HG02970 (cell line): Measurements from ENCODE around the gene ADPRHL1.

Source experiments
- ATAC-seq: cut with Tn5 transposase; IDR thresholded peaks from one replicate; pipeline ENCODE4 v1.9.1; 2021; ENCODE audit warnings: mild to moderate bottlenecking, moderate library complexity, moderate number of reproducible peaks; ENCODE audit not compliant: unreplicated experiment, low FRiP score

ADPRHL1 gene

DNA sequence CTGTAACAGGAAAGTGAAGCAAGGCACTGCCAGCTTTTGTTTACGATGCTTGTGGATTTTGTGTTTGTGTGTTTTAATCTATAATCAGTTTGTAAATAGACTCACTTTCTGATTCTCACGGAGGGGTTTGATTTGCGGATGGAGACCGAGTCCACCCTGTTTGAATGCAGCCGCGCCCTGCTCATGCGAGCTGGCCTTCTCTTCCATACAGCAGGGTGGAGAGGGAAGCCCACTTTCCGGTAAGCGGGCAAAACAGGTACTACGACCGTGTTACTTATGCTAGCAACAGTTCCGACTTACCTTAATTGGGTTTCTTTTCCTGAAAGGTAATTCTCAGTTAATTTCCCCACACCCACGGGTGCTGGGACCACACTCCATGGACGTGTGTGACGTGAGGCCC, 33.1 kb downstream of the ADPRHL1 start:
- ATAC-seq = no peak

DNA sequence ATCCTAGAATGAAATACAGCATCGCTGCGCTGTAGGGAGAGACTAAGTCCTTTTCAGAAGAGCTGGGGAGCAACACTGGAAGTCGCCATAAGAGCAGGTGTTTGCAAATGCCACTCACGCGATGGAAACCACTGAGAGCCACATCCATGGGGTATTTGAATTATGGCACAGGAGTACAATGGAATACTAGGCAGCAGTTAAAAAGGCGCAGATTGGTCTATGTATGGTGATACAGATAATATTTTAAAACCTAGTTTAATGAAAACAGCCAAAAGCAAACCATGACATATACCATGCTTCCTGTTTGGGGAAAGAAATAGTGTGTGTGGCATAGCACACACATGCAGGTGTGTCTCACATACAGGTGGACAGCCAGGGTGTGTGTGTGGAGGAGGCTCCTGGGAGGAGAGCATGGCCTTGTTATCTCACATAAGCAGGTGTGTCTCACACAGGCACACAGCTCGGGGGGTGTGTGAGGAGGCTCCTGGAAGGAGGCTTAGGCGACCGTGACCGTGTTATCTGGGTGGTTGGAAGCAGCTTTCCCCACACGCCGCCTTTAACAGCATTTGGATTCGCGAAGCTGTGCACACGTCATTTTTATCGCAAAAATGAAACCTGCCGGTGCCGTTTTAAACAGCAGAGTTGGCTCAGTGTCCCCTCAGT, 33.6 kb downstream of the ADPRHL1 start:
- ATAC-seq = no peak

DNA sequence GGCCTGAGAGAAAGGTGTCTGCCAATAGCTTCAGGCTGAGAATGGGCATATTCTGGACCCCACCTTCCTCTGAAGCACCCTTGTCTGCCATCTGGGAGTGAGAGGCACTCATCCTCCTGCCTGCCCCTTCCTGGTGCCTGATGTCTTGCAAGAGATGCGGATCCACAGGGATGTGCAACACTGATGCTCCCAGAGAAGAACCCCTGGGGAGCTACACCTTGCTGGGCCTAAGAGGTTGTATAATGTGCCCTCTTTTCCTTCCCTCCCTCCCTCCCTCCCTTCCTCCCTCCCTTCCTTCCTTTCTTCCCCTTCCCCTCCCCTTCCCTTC, 34.6 kb downstream of the ADPRHL1 start:
- no peak for ATAC-seq

DNA sequence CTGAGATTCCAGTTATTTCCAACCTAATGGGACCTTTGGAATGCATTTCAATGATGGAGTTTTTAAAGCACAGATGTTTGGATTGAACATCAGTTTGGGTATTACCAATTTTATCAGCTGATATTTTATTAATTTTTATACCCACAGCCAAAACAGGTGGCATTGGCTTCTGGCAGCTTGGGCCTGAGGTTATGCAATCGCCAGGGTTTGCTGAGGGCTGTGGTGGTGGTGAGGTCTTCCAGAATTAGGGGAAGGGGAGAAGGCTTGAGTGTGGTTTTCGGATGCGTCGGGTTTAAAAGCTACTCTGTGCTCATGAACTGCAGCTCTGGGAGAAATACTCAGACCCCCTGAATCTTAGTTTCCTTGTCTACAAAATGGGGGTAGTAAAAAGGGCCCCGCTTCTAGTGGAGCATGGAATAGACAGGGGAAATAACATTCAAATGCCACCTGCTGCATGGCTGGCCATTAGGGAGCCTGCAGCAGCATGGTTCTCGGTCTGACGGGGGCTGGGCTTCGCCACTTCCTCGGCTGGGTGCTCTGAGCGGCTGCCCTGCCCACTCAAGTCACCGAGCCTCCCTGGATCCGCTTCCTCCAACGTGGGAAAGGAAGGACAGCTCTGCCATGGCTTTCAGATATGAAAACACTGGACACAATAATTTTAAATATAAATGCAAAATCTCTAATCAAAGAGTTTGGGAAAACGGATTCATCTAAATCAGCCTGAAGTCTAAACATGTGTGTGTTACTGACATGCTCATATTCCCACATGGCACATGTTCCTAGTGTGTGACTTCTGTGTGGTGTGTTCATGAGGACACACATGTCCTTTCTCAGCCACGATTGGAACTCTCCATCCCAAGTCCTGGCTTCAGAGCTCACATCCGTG, 35.2 kb downstream of the ADPRHL1 start:
- no peak for ATAC-seq

DNA sequence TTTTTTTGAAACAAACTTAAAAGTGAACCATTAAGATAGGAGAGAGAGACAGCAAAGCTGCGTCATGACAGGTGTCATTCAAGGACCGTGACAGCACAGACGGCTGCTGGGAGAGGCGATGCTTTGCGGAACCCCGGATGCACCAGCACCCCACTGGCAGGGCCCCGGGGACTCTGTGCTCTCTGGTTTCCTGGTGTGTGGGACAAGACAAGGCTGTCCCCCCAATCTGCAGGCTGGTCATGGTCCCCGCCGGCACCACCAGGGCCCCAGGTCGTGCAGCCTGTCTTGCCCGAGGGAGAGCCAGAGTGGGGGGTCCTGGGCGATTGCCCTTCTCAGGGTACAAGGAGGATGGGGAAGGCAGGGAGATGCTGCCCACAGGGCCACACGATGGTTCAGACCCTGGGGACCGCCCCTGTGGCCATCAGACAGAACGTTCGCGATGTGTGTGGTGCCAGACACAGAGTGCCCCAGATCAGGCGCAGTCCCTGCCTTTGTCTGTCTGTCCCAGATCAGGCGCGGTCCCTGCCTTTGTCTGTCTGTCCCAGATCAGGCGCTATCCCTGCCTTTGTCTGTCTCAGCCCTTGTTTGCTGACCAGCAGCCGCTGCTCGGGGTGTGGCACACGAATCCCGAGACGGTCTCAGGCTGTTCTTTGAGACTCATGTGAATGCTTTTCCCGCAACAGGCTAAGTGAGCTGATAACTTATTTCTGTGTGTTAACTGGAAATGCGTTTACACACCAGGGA, 36.1 kb downstream of the ADPRHL1 start:
- no peak for ATAC-seq

DNA sequence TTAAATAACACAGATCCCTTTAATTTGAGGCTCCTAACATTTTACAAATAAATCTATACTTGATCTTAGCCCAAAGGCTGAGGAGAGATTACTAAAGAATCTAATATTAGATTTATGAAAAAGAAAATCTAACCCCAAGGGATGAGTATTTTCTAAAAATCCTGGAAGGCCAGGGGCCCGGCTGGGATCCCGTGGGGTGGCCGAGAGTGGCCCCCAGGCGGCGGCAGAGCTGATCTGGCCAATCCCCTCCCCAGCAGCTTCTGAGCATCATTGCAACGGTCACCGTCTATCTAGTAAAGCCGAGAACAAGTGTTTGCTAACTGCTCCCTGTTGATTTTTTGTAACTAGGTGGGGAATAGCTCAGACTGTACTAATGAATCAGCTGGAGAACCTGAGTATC, 37.5 kb downstream of the ADPRHL1 start:
- ATAC-seq = no peak

DNA sequence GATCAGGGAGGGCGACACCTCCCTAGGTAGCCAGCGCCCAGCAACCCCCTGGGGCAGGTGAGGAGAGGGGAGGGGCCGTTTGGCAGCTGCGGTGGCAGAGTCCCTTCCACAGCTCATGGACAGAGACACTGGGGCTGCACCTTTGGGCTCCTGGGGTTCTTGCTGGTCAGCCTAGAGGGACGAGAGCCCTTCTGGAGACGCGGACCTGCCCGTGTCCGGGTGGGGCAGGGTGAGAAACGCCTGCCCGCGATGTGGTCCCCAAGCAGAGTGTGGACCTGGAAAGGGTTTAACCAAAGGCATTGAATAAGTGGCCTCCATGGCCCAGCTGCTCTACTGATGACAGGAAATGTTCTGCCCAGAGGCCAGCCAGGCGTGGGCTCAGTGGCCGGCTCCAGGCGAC, 38.3 kb downstream of the ADPRHL1 start:
- no peak for ATAC-seq

DNA sequence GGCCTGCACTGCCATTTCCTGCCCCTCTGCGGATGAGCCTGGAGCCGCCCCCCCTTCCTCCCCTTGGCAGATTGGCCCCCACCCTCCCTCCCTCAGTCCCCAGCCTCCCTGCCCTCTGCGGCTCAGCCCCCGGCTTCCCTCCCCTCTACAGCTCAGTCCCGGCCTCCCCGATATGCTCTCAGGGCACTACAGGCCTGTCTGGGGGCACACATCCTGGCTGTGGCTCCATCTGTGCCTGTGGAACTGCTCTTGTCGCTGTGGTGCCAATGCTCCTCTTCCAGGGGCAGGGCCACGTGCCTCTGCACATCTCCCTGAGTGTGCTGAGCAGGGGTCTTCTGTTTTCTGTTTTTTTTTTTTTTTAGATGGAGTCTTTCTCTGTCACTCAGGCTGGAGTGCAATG, 39.0 kb downstream of the ADPRHL1 start:
- ATAC-seq = no peak

DNA sequence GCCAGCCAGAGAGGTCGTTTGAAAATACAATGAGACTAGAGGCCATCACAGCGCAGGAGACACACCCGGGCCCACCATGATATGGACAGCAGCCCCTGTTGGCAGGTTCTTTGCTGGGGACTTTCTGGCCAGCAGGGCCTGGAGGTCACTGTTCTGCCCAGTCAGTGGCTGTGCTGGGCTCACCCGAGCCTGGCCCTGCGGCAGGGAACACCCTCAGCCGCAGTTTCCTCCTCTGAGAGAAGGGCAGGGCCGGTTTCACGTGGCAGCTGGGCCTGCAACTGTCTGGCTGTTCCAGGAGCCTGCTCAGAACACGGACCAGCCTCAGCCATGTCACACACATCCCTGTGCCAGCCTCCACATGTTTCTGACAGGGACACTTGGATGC, 39.4 kb downstream of the ADPRHL1 start:
- no peak for ATAC-seq

DNA sequence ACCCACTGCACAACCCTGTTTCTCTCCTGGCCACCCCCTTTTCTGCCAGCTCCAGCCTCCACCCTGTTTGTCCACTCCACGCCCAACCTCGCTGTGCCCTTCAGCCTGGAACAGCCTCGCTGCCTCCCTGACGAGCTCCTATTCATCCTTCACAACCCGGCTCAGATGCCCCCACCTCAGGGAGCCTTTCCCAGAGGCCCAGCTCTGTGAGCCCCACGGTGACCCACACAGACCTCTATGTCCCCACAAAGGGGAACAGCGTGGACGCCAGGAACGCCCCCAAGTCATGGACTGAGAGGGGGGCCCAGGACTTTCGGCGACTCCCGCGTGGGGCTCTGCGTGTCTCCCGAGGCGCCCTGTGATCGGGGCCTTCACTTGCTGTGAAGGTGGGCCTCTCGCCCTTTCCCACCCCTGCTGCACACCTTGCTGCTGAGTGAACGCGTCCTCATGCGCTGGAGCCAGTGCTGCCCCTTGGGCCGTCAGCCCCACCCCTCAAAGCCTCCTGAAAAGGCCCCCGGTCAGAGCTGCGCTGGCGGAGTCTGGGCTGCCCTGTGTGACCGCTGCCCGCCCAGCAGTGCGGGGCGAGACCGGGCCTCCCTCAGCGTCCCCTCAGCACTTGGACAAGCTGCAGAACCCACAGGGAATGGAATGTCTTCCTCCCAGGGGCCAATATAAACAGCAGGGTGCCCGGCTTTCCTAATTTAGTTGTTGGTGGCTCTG, 40.0 kb downstream of the ADPRHL1 start:
- ATAC-seq = no peak

DNA sequence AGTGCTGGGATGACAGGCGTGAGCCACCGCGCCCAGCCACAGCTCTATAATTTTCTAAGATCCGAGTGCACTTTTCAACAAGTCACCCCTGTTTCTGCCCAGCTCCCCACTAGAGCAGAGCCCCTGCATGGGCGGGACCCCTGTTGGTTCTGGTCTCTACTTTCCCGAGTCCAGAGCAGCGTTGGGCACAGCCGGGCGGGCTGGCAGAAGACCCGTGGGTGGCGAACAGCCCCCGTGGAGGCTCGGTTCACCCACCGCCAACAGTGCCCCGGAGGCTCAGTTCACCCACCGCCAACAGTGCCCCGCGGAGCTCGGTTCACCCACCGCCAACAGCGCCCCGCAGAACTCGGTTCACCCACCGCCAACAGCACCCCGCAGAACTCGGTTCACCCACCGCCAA, 40.8 kb downstream of the ADPRHL1 start:
- no peak for ATAC-seq

DNA sequence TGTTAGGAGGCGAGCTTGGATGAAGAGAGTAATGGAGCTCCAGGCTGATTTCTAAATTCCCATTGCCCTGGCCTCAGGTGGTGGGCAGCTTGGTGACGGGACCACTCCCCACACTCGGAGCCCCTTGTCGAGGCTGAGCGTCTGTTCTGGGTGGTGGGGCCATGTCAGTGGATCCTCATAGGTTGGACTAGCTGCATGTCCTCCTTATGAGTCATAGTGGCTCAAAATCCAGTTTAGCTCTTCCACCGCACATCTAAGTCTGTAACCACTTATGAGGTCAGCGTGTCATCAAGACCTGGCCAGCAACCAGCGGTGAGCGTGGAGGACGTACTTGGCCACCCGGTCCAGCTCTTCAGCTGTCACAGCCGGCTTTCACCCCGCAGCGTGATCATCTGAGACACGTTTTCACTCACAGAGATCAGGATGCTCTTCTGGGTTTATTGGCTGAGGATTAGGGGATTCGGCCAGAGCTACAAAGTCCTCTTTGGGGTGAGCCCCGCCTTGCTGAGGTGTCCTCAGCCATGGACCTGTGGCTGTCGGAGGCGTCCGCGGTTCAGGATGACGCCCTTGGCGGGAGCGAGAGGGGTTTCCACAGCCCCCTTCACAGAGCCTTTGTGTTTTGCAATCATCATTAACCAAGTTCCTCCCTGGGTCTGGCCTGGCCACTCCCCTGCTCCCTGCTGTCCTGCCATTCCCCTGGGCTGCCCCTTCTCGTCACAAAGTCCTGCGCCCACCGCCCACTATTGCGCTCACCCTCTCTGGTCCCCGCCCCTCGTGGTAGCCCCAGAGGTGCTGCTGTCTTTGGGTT, 41.9 kb downstream of the ADPRHL1 start:
- no peak for ATAC-seq

DNA sequence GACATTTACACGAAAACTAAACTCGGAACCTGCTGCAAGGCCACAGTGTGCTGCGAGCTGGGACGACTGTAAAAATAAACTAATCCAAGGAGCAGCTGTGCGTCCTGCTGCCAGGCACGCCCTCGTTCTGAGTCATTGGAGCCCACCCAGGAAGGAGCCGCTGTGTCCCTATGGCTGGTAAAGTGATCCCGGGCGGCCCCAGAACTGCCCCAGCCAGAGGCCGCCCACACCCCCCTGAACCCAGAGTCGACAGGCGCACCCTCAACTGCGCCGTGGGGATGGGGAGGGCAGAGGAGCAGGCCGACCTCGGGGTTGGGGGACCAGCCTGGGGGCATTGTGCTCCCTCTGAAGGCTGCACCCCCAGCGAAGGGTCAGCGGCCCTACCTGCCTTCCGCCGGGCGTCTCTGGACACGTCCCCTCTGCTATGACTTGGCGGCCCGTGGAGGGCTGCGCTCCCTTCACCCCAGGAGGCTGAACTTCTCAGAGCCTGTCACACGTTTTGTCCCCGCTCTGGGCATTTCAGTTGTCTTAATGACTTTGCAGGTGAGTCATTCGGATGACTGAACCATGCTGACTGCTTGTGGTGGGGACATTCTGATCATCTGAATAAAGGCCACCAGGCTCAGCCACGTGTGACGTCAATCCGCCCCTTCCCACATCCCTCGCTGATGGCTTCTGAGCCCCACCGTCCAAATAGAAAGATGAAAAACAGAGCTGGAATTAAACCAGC, 42.7 kb downstream of the ADPRHL1 start:
- ATAC-seq = no peak

DNA sequence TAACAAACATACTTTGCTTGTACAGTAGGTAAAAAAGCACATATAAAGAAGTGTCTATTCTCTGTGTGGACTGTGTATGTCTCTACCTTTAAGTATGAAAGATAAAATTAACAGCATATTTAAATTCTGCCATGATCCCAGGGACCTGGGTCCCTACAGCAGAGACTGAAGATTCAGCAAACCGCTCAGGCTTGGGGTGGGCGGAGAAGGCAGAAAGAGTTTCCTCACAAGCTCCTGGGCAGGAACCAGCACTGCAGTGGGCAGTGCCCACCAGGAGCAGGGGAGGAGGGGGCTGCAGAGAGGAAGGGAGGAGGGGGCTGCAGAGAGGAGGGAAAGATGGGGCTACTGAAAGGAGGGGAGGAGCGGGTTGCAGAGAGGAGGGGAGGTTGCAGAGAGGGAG, 44.7 kb downstream of the ADPRHL1 start:
- ATAC-seq = no peak

DNA sequence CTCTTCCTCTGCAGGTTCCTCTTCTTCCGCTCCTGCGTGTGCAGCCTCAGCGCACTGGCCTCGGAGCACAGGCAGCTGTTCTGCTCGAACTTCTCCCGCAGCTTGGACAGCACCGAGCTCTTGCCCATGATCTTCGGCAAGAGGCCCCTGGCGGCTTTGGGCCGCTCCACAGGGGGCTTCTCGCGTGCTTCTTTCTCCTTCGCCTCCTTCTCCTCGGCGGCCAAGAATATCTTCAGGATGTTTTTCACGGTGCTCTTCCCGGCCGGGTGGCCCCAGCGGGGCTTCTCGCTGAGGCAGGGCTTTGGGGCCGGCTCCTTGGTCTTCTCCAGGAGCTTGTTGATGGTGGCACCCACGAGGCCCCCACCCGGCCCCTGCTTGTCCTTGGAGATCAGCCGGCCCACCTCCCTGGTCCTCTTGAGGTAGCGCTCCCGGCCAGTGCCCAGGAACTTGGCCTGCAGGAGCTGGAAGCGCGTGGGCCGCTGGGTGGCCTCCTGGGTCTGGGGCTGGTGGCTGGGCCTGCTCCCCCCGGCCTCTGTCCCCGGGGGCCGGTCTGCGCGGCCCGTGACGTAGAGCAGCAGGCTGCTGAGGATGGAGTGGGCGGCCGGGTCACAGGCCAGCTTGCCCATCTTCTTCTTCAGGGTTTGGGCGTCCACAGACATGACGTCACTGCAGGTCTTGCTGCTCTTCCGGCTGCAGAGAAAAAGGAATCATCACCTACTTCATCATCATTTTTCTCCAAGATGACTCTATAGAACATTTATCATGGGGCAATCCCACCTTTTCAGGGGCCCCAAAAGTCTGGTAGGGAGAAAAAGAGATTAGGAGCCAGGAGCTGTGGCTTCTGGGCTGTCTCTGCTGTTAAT, 45.5 kb downstream of the ADPRHL1 start:
- no peak for ATAC-seq

DNA sequence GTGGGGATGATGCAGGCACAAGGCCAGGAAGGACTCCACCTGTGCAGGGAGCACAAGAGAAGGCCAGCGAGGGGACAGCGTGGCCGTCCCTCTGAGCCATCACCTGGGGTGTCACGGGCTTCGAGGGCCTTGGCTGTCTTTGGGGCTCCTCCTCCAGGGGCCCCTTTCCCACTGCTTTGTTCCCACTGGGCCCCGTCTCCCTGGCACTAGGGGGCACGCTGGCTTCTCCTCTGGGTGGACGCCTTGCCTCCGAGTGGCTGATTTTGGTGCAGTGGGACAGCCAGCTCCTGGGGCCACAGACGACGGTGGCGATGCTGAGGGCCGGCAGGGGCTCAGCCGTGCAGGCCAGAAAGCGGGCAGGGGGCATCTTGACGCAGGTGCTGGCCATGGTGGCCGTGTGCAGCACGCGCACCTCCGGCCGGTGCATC, 46.2 kb downstream of the ADPRHL1 start:
- ATAC-seq = no peak

DNA sequence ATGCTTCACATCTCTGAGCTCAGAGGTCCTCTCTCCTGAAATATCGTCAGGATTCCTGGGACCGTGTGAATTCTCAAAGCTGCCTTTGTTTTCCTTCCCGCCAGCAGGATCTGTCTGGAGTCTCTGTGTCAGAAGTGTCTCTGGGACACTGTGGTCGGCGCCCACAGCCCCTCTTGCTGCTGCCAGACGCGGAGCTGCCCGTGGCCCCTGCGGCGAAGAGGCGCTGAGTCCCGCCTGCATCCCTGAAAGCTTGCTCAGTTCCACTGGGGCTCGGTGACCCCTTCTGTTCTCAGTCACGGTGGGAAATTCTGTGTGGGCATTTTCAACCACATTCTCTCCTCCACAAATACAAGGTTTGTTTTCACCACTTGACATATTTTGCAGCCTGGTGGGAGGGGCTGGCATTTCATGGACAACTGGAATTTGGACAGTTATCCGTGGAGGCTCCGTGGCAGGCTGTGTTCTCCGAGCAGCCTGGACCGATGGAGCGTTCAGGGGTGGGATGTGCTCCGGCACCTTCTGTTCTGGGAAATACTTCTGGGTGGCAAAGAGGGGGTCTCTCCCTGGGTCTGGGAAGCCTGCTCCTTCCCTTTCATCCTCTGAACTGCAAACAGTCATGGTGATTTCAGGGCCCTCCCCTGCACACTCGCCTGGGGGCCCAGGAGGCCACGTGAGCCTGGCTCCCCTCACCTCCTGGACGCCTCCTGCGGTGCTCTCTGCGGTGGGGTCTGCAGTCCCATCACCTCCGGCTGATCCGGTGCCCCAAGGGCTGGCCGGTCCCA, 46.8 kb downstream of the ADPRHL1 start:
- ATAC-seq = no peak
